NCI-H526 treated with DMSO at 0.1 percent for 48 hours (cell line): ENCODE data around the gene C1QTNF1.
"Not testable (repeated sequence)": the region's sequence is repeated elsewhere in the genome, so short reads cannot be mapped to it uniquely, and the experiment has no call there.

ENCODE experiments used
- DNase-seq: peaks from one replicate; lab custom pipeline; 2025; lab: John Stamatoyannopoulos, UW

C1QTNF1 gene

GRCh38 chr17:79054200-79054960 lies 30.4 kb downstream of the C1QTNF1 start:
- no peak for DNase-seq

GRCh38 chr17:79055197-79055596 lies 31.2 kb downstream of the C1QTNF1 start:
- no peak for DNase-seq

- no peak for DNase-seq
Measured at GRCh38 chr17:79057737-79058385, 33.9 kb downstream of the C1QTNF1 start.

GRCh38 chr17:79062691-79063090 lies 38.7 kb downstream of the C1QTNF1 start:
- DNase-seq, result no peak

- DNase-seq, result no peak
Measured at GRCh38 chr17:79064026-79064425, 40.1 kb downstream of the C1QTNF1 start.

- DNase-seq, result no peak
Measured at GRCh38 chr17:79065105-79065670, 41.2 kb downstream of the C1QTNF1 start.

DNA sequence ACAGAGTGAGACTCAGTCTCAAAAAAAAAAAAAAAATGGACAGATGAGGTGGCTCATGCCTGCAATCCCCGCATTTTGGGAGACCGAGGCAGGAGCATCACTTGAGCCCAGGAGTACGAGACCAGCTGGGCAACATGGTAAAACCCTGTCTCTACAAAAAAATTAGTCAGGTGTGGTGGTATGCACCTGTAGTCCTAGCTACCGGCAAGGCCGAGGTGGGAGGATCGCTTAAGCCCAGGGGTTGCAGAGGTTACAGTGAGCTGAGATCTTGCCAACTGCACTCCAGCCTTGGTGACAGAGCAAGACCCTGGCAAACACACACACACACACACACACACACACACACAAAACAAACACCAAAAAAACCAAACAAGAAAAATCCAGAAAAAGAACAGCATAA lies 43.0 kb downstream of the C1QTNF1 start:
- no peak for DNase-seq

GRCh38 chr17:79070266-79070880 lies 46.4 kb downstream of the C1QTNF1 start:
- no peak for DNase-seq

GRCh38 chr17:79071161-79071740 lies 47.3 kb downstream of the C1QTNF1 start:
- no peak for DNase-seq

DNA sequence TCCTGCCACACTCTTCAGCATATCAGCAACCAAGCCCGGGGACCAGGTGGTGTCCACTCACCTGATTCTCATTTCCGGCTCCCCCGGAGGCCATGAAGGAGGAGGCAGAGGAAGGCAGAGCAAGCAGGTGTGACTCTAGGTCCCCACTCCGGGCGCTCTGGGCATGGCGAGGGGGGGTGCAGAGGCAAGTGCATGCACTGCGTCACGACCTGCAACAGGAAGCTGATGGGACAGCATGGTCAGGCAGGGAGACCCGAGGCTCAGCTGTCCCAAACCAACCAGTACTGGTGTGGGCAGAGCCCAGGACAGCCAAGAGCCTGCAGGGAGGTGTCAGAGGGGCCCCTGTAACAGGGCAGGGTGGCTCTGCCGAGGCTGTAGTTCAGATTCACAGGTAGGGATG lies 48.6 kb downstream of the C1QTNF1 start:
- DNase-seq, result no peak

GRCh38 chr17:79073016-79073705 lies 49.2 kb downstream of the C1QTNF1 start:
- DNase-seq, result no peak

GRCh38 chr17:79073706-79074088 lies 49.7 kb downstream of the C1QTNF1 start:
- no peak for DNase-seq

- not testable (repeated sequence) for DNase-seq
Measured at GRCh38 chr17:79074121-79074648, 50.2 kb downstream of the C1QTNF1 start.

DNA sequence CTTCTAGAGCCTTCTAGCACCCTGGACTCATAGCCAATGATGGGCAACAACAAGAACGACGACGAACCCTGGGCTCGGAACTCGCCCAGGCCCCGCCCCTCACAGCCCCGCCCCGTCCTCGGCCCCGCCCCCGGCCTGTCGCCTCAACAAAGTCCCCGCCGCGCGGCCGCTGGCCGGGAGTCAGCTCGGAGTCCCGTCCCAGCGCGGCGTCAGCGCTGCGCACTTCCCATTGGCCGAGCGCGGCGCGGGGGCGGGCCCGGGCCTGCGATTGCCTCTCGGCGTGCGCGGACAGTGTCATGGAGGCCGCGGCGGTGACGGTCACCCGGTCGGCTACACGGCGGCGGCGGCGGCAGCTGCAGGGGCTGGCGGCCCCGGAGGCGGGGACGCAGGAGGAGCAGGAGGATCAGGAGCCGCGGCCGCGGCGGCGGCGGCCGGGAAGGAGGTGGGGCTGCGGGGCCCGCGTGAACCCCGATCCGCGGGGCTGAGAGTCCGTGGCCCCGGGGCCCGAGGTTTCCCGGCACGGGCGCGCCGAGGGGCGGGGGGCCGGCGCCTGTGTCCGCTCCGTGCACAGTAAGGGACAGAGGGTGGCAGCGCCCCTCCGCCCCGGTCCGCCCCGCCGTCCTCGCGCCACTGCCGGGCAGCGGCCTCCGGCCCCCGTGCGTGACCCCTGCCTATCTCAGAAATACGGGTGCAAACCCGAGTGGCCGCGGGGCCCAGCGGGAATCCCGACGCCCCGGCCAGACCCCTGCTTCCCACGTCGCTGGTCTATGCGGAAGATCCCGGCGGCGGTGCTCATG lies 50.9 kb downstream of the C1QTNF1 start, which contains the start of gene ENGASE:
Gene ENGASE, plus strand, starts transcription at position 176 of the 797 bp plus-strand sequence. Its CDS starts 121 bp downstream, at position 297.
- peak; percentile 74 for DNase-seq

GRCh38 chr17:79075446-79075750 lies 51.4 kb downstream of the C1QTNF1 start:
- no peak for DNase-seq

DNA sequence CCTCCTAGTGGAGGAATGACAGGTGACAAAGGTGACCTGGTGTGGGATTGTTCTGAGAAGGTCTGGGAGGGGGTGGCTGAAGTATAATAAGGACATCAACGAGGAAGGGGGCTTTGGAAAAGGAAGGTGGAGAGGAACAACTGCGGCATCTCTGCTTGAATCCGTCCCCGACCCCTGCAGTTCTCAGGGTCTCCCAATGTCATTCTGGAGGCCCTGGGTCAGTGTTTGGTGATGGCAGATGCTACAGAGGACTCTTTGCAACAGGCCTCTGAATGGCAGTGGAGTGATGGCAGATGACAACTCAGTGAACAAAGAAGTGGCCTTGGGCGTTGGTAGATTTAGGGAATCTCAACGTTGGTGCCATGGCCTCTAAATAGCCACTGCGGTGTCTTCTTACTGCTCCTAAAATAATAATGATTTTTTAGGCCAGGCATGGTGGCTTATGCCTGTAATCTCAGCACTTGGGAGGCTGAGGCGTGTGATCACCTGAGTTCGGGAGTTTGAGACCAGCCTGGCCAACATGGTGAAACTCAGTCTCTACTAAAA lies 52.0 kb downstream of the C1QTNF1 start:
- DNase-seq, result no peak

GRCh38 chr17:79077587-79077986 lies 53.6 kb downstream of the C1QTNF1 start:
- DNase-seq, result no peak

DNA sequence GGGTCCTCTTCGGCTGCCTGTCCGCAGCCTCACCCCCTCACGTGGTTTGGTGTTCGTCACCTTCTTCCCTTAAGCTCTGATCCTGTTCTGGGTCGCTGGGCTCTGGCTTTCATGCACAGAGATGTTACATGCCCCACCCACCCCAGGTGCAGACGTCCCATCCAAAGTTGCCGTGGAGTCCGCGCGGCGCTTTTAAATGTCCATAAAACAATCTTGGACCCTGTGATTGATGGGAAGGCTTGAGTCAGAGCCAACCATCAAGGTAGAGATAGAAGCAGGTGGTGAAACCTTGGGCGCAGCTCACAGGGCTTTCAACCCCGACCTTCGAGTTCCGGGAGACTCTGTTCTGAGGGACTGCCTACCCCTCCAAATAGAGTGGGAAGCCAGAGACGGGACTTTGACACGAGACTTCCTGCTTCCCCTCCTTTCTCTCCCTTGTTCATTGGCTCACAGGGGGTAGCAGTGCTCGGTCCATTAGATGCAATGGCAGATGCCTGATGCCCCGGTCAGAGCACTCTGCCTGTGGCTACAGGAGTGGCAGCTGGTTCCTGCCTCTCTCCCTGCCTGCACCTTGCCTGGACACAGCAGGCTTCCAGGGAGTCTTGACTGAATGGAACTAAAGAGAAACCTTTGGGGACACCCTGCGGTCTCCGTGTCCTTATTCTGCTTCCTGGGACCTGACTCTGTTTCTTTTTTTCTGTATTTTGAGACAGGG lies 54.7 kb downstream of the C1QTNF1 start:
- no peak for DNase-seq

DNA sequence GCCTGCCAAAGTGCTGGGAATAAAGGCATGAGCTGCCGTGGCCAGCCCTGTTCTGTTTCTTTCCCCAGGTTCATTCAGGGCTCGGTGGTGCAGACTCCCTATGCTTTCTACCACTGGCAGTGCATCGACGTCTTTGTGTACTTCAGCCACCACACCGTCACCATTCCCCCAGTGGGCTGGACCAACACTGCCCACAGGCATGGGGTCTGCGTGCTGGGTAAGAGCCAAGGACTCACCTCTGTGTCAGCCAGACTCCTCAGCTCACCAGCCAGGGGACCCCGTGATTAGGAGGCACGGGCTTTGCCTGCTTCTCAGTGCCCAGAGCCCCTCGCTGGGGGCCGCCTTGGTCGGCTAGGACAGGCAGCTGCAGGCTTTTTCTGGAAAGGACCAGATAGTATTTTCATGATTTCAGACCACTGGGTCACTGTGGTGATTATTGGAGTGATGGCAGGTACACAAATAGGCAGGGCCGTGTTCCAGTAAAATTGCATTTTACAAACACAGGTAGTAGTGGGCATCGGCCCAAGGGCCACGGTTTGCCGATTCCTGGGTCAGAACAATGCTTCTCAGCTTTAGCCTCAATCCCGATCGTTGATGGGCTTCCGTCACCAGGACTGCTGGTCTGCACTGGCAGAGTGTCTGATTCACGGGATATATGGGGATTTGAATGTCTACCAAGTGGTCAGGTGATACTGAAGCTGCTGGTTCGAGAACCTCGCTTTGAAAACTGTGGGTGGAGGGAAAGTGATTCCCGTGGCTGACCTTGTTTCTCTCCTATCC lies 55.6 kb downstream of the C1QTNF1 start:
- DNase-seq, result no peak
